GM11168 (cell line): ENCODE measurements around the gene ALX4.

Experiments used
- in situ Hi-C: fragments of 300-500 bp; cut with MboI; formaldehyde crosslinking; loops from one replicate; pipeline ENCODE4 v1.12.0; 2022; ENCODE audit warnings: low sequenced_read_pairs; ENCODE audit not compliant: unreplicated experiment

ALX4 gene

DNA sequence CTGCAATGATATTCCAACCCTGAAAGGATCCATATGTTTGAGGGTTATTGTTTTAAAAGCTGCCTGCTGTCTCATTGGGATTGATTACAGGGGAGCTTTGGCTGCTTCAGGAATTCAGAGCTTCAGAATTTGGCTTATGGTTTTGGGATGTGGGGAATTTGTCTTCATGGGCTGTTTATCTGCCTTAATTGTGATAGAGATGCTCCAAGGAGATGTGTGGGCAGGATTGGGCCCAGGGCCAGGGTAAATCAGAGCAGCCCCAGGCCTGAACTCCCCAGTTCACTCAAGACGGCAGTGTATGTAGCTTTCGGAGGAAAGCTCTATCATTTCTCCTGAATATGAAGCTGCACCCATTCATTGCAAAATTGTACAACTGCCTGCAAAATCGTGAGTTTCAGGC lies 88.5 kb downstream of the ALX4 start:
- in situ Hi-C loops: no loop called here

- in situ Hi-C loops: no loop called here
Observed at GRCh38 chr11:44219830-44220796, 89.8 kb downstream of the ALX4 start.

- in situ Hi-C loops: no loop called here
Observed at GRCh38 chr11:44217432-44217831, 92.5 kb downstream of the ALX4 start.

DNA sequence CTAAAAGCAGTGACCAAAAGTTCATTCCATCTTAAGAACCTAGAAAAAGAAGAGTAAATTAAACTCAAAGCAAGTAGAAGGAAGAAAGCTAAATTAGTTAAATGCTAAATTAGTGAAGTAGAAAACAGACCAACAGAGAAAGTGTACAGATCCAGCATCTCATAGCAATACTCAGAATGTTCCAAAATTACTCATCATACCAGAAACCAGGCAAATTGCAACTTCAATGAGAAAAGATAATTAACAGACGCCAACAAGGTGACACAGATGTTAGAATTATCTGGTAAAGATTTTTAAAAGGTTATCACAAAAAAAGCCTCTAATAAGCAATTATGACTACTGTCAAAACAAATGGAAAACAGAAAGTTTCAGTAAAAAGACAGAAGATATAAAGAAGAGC lies 96.8 kb downstream of the ALX4 start:
- in situ Hi-C loops: no loop called here

DNA sequence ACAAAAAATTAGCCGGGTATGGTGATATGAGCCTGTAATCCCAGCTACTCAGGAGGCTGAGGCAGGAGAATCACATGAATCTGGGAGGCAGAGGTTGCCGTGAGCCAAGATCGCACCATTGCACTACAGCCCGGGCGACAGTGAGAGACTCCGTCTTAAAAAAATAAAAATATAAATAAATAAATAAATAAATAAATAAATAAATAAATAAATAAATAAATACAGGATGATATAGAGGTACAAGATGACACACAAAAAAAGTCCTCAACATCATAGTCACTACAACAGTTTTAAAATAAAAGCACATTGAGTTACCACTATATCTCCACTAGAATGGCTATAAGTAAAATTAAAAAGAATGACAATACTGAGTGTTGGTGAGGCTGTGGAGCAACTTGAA lies 97.8 kb downstream of the ALX4 start:
- in situ Hi-C loops: no loop called here
